GM21717 (cell line): ENCODE data around the gene SNX10.

ENCODE experiments used
- ATAC-seq: cut with Tn5 transposase; IDR thresholded peaks from one replicate; pipeline ENCODE4 v1.9.1; 2021; ENCODE audit warnings: mild to moderate bottlenecking, moderate library complexity; ENCODE audit not compliant: unreplicated experiment

Gene SNX10

GRCh38 chr7:26365901-26366275 is 74.2 kb downstream of the SNX10 start:
- ATAC-seq: no peak

- no peak for ATAC-seq
Measured at GRCh38 chr7:26367219-26367711, 75.6 kb downstream of the SNX10 start.

- no peak for ATAC-seq
Measured at GRCh38 chr7:26368542-26368941, 76.9 kb downstream of the SNX10 start.

GRCh38 chr7:26369593-26369992 is 77.9 kb downstream of the SNX10 start:
- no peak for ATAC-seq

GRCh38 chr7:26370011-26370410 is 78.3 kb downstream of the SNX10 start:
- no peak for ATAC-seq

- no peak for ATAC-seq
Measured at GRCh38 chr7:26372249-26372648, 80.6 kb downstream of the SNX10 start.

GRCh38 chr7:26372704-26373103 is 81.0 kb downstream of the SNX10 start:
- ATAC-seq: no peak

- no peak for ATAC-seq
Measured at GRCh38 chr7:26374647-26375373, 83.1 kb downstream of the SNX10 start.

GRCh38 chr7:26375726-26376174 is 84.1 kb downstream of the SNX10 start:
- peak; percentile 18 for ATAC-seq

- ATAC-seq: peak; percentile 42
Measured at GRCh38 chr7:26376175-26376917, 84.7 kb downstream of the SNX10 start.

- no peak for ATAC-seq
Measured at GRCh38 chr7:26378016-26378415, 86.4 kb downstream of the SNX10 start.

- no peak for ATAC-seq
Measured at GRCh38 chr7:26379711-26380110, 88.0 kb downstream of the SNX10 start.

- ATAC-seq: no peak
Measured at GRCh38 chr7:26381476-26382353, 90.1 kb downstream of the SNX10 start.

- no peak for ATAC-seq
Measured at GRCh38 chr7:26385240-26385639, 93.6 kb downstream of the SNX10 start.

- ATAC-seq: no peak
Measured at GRCh38 chr7:26387731-26388130, 96.1 kb downstream of the SNX10 start.

GRCh38 chr7:26388256-26388655 is 96.6 kb downstream of the SNX10 start:
- ATAC-seq: peak; percentile 86

- no peak for ATAC-seq
Measured at GRCh38 chr7:26390016-26390415, 98.4 kb downstream of the SNX10 start.

- ATAC-seq: no peak
Measured at GRCh38 chr7:26393818-26394217, 102.2 kb downstream of the SNX10 start.

- no peak for ATAC-seq
Measured at GRCh38 chr7:26397332-26397731, 105.7 kb downstream of the SNX10 start.

GRCh38 chr7:26397796-26398426 is 106.2 kb downstream of the SNX10 start:
- peak; percentile 26 for ATAC-seq

GRCh38 chr7:26398427-26398755 is 106.7 kb downstream of the SNX10 start:
- peak; percentile 37 for ATAC-seq
